ENCODE measurements around the gene UVRAG.
"Not testable (repeated sequence)": the region's sequence is repeated elsewhere in the genome, so short reads cannot be mapped to it uniquely, and the experiment has no call there.

DNA sequence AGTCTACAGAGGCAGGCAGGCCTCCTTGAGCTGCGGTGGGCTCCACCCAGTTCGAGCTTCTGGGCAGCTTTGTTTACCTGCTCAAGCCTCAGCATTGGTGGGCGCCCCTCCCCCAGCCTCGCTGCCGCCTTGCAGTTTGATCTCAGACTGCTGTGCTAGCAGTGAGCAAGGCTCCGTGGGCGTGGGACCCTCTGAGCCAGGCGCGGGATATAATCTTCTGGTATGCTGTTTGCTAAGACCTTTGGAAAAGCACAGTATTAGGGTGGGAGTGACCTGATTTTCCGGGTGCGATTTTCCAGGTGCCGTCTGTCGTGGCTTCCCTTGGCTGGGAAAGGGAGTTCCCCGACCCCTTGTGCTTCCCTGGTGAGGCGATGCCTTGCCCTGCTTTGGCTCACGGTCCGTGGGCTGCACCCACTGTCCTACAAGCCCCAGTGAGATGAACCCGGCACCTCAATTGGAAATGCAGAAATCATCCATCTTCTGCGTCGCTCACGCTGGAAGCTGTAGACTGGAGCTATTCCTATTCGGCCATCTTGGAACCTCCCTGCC is 164.5 kb downstream of the UVRAG start:
- TF ChIP-seq, protein P1, sequence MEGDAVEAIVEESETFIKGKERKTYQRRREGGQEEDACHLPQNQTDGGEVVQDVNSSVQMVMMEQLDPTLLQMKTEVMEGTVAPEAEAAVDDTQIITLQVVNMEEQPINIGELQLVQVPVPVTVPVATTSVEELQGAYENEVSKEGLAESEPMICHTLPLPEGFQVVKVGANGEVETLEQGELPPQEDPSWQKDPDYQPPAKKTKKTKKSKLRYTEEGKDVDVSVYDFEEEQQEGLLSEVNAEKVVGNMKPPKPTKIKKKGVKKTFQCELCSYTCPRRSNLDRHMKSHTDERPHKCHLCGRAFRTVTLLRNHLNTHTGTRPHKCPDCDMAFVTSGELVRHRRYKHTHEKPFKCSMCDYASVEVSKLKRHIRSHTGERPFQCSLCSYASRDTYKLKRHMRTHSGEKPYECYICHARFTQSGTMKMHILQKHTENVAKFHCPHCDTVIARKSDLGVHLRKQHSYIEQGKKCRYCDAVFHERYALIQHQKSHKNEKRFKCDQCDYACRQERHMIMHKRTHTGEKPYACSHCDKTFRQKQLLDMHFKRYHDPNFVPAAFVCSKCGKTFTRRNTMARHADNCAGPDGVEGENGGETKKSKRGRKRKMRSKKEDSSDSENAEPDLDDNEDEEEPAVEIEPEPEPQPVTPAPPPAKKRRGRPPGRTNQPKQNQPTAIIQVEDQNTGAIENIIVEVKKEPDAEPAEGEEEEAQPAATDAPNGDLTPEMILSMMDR (IDR thresholded peaks at IDR 0.05): not testable (repeated sequence)
- not testable (repeated sequence) for TF ChIP-seq POLR2AphosphoS5, POLR2A (IDR thresholded peaks at IDR 0.05)
